HepG2 (cell line): ENCODE results near the gene TRAPPC12. TPM values are rescaled to one million over a fixed set of nuclear protein-coding genes. Genes with fewer than 3 reads are reported as not detected.

Experiments used
- ADNP ChIP-seq: sonication (generic); formaldehyde crosslinking; IDR thresholded peaks from 2 replicates; pipeline ENCODE4 v1.4.0; 2020; ENCODE audit warnings: missing genetic modification reagents
- ARID3A ChIP-seq: IDR thresholded peaks from 2 replicates; pipeline ENCODE4 v1.6.1; 2012; ENCODE audit warnings: low read depth, low read length, improper control_type of control experiment
- FOXO1 ChIP-seq: sonication (generic); formaldehyde crosslinking; IDR thresholded peaks from 2 replicates; pipeline ENCODE4 v1.4.0; 2020; ENCODE audit warnings: missing genetic modification reagents
- HCFC1 ChIP-seq: fragments of 150-350 bp; IDR thresholded peaks from 2 replicates; pipeline ENCODE4 v1.6.1; 2014; ENCODE audit warnings: low read depth, low read length
- HOXA7 ChIP-seq: sonication (generic); formaldehyde crosslinking; IDR thresholded peaks from 2 replicates; pipeline ENCODE4 v1.8.1; 2022; ENCODE audit warnings: mild to moderate bottlenecking, missing genetic modification reagents, moderate library complexity
- NFE2L2 ChIP-seq: fragments of 150-350 bp; IDR thresholded peaks from 2 replicates; pipeline ENCODE4 v1.6.1; 2014; ENCODE audit warnings: low read length
- NR1H2 ChIP-seq: sonication (generic); formaldehyde crosslinking; IDR thresholded peaks from 2 replicates; pipeline ENCODE4 v1.8.1; 2022; ENCODE audit warnings: low read depth, missing genetic modification reagents, borderline replicate concordance
- PAX8 ChIP-seq: sonication (generic); formaldehyde crosslinking; IDR thresholded peaks from 2 replicates; pipeline ENCODE4 v1.8.0; 2022; ENCODE audit warnings: mild to moderate bottlenecking, missing genetic modification reagents, borderline replicate concordance
- PITX1 ChIP-seq: sonication (generic); formaldehyde crosslinking; IDR thresholded peaks from 2 replicates; pipeline ENCODE4 v1.5.1; 2020; ENCODE audit warnings: mild to moderate bottlenecking, missing genetic modification reagents
- TEAD3 ChIP-seq: optimal IDR thresholded peaks from 2 replicates; pipeline ENCODE3; 2016; ENCODE audit warnings: borderline replicate concordance
- UBTF ChIP-seq: sonication (generic); formaldehyde crosslinking; IDR thresholded peaks from 2 replicates; pipeline ENCODE4 v1.4.0; 2020; ENCODE audit warnings: mild to moderate bottlenecking, missing genetic modification reagents
- ZNF180 ChIP-seq: sonication (generic); formaldehyde crosslinking; IDR thresholded peaks from 2 replicates; pipeline ENCODE4 v1.4.0; 2020; ENCODE audit warnings: low read depth, missing genetic modification reagents, borderline replicate concordance
- ZNF570 ChIP-seq: sonication (generic); formaldehyde crosslinking; IDR thresholded peaks from 2 replicates; pipeline ENCODE4 v1.4.0; 2020; ENCODE audit warnings: mild to moderate bottlenecking, missing genetic modification reagents, borderline replicate concordance
- ZNF672 ChIP-seq: sonication (generic); formaldehyde crosslinking; IDR thresholded peaks from 2 replicates; pipeline ENCODE4 v1.8.1; 2022; ENCODE audit warnings: missing genetic modification reagents
- ZNF850 ChIP-seq: sonication (generic); formaldehyde crosslinking; conservative IDR thresholded peaks from 2 replicates; pipeline ENCODE4 v1.9.0; 2021; ENCODE audit warnings: mild to moderate bottlenecking, missing genetic modification reagents
- ZSCAN22 ChIP-seq: sonication (generic); formaldehyde crosslinking; IDR thresholded peaks from 2 replicates; pipeline ENCODE4 v1.4.0; 2020; ENCODE audit warnings: mild to moderate bottlenecking, missing genetic modification reagents
- polyA plus RNA-seq, 8 experiments: library from polyadenylated mRNA; depleted of rRNA in 3 of 8; stranded (reverse) in 7 of 8; unstranded in 1 of 8; fragments of >200 nt; fragmentation: Illumina TruSeq in 4 of 8; extraction: Trizol in 4 of 8; gene quantifications; 2 replicates each; pipeline versions ENCODE4 v1.2.1 to v1.2.3, GENCODE V29; 2011 to 2016; ENCODE audit warnings: low read depth in 4 of 8, missing spikeins in 1 of 8, mixed read lengths in 1 of 8; ENCODE audit not compliant: insufficient read depth in 1 of 8
- total RNA-seq, 5 experiments: library from RNA; depleted of rRNA; stranded (reverse); fragments of >200 nt; fragmentation: Illumina TruSeq; extraction: Trizol; gene quantifications; 2 replicates each; pipeline ENCODE4 v1.2.3, GENCODE V29; 2016; ENCODE audit warnings: low read depth in 1 of 5
- TF ChIP-seq, protein P1 (sequence below): sonication (generic); formaldehyde crosslinking; conservative IDR thresholded peaks from 2 replicates; pipeline ENCODE4 v1.8.0; 2022; ENCODE audit warnings: missing genetic modification reagents
- TF ChIP-seq, protein P2 (sequence below): sonication (generic); formaldehyde crosslinking; IDR thresholded peaks from 2 replicates; pipeline ENCODE4 v1.8.1; 2023; ENCODE audit warnings: mild to moderate bottlenecking, inconsistent platforms, moderate library complexity, missing genetic modification reagents, borderline replicate concordance
- TF ChIP-seq, protein P3 (sequence below): sonication (generic); formaldehyde crosslinking; IDR thresholded peaks from 2 replicates; pipeline ENCODE4 v1.8.0; 2022; ENCODE audit warnings: missing genetic modification reagents, mild to moderate bottlenecking, borderline replicate concordance
- TF ChIP-seq, protein P4 (sequence below): sonication (generic); formaldehyde crosslinking; IDR thresholded peaks from 2 replicates; pipeline ENCODE4 v1.8.0; 2022; ENCODE audit warnings: mild to moderate bottlenecking, missing genetic modification reagents, moderate library complexity

The TRAPPC12 gene
- total and polyA plus RNA-seq, 2 of the 13 experiments (the other 11 are each of a cell fraction or from before 2014, with no cell fraction given), result 46.4 to 97.7 TPM

GRCh38 chr2:3465844-3466481 is 86.5 kb downstream of the TRAPPC12 start (continued):
- TF ChIP-seq, protein P1, sequence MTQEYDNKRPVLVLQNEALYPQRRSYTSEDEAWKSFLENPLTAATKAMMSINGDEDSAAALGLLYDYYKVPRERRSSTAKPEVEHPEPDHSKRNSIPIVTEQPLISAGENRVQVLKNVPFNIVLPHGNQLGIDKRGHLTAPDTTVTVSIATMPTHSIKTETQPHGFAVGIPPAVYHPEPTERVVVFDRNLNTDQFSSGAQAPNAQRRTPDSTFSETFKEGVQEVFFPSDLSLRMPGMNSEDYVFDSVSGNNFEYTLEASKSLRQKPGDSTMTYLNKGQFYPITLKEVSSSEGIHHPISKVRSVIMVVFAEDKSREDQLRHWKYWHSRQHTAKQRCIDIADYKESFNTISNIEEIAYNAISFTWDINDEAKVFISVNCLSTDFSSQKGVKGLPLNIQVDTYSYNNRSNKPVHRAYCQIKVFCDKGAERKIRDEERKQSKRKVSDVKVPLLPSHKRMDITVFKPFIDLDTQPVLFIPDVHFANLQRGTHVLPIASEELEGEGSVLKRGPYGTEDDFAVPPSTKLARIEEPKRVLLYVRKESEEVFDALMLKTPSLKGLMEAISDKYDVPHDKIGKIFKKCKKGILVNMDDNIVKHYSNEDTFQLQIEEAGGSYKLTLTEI (CRISPR knock-in tag), result no peak
- no peak for TF ChIP-seq ZNF850 (CRISPR knock-in tag)
- TF ChIP-seq NFE2L2, result 0 out of 2 replicates have a peak, but pooled peaks have one; percentile 27
- peak; percentile 87 for TF ChIP-seq PITX1 (CRISPR knock-in tag)
- TF ChIP-seq, protein P2, sequence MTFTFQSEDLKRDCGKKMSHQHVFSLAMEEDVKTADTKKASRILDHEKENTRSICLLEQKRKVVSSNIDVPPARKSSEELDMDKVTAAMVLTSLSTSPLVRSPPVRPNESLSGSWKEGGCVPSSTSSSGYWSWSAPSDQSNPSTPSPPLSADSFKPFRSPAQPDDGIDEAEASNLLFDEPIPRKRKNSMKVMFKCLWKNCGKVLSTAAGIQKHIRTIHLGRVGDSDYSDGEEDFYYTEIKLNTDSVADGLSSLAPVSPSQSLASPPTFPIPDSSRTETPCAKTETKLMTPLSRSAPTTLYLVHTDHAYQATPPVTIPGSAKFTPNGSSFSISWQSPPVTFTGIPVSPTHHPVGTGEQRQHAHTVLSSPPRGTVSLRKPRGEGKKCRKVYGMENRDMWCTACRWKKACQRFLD (CRISPR knock-in tag), result 0 out of 2 replicates have a peak, but pooled peaks have one; percentile 66
- peak; percentile 87 for TF ChIP-seq ARID3A
- TF ChIP-seq UBTF, result peak; percentile 52; the same call in 1 of the 2 replicates
- TF ChIP-seq, protein P3, sequence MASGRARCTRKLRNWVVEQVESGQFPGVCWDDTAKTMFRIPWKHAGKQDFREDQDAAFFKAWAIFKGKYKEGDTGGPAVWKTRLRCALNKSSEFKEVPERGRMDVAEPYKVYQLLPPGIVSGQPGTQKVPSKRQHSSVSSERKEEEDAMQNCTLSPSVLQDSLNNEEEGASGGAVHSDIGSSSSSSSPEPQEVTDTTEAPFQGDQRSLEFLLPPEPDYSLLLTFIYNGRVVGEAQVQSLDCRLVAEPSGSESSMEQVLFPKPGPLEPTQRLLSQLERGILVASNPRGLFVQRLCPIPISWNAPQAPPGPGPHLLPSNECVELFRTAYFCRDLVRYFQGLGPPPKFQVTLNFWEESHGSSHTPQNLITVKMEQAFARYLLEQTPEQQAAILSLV (CRISPR knock-in tag), result no peak
- TF ChIP-seq HCFC1, result no peak
- TF ChIP-seq ADNP (CRISPR knock-in tag), result no peak
- peak; percentile 99 for TF ChIP-seq TEAD3 (CRISPR knock-in tag)
- peak; percentile 51; the same call in 1 of the 2 replicates for TF ChIP-seq FOXO1 (CRISPR knock-in tag)
- TF ChIP-seq PAX8 (CRISPR knock-in tag), result no peak; the same call in 1 of the 2 replicates
- no peak for TF ChIP-seq ZSCAN22 (CRISPR knock-in tag)
- no peak for TF ChIP-seq ZNF570 (CRISPR knock-in tag)
- TF ChIP-seq, protein P4, sequence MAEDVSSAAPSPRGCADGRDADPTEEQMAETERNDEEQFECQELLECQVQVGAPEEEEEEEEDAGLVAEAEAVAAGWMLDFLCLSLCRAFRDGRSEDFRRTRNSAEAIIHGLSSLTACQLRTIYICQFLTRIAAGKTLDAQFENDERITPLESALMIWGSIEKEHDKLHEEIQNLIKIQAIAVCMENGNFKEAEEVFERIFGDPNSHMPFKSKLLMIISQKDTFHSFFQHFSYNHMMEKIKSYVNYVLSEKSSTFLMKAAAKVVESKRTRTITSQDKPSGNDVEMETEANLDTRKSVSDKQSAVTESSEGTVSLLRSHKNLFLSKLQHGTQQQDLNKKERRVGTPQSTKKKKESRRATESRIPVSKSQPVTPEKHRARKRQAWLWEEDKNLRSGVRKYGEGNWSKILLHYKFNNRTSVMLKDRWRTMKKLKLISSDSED (CRISPR knock-in tag), result no peak
- TF ChIP-seq NR1H2 (CRISPR knock-in tag), result no peak
- no peak for TF ChIP-seq ZNF672 (CRISPR knock-in tag)
- no peak for TF ChIP-seq ZNF180 (CRISPR knock-in tag)
- TF ChIP-seq HOXA7 (CRISPR knock-in tag), result no peak
